Uterus (tissue), 2 donors: Measurements from ENCODE around the gene TFF3.

ENCODE experiments used
- CTCF ChIP-seq, 4 experiments: fragments of 200-600 bp in 2 of 4; fragments of 450-650 bp in 2 of 4; sonication (generic) in 2 of 4; IDR thresholded peaks; one replicate each; pipeline ENCODE4 v1.5.1; 2016 to 2019; ENCODE audit warnings: antibody characterized with exemption in 4 of 4, mild to moderate bottlenecking in 2 of 4, moderate library complexity in 1 of 4
- POLR2A ChIP-seq, 2 donors: fragments of 450-650 bp; IDR thresholded peaks; one replicate each; pipeline ENCODE4 v1.6.1; 2016; ENCODE audit warnings: antibody characterized with exemption in 2 of 2, mild to moderate bottlenecking in 1 of 2, moderate library complexity in 1 of 2

GRCh38 chr21:42349420-42350317, 34.5 kb upstream of the TFF3 start:
- TF ChIP-seq CTCF (IDR thresholded peaks at IDR 0.05) (no peak), POLR2A (IDR thresholded peaks at IDR 0.05) (no peak)
